GM21825 (cell line): ENCODE results near the gene ACACA.

Experiments
- ATAC-seq: cut with Tn5 transposase; IDR thresholded peaks from one replicate; pipeline ENCODE4 v1.9.1; 2021; ENCODE audit warnings: mild to moderate bottlenecking, moderate library complexity; ENCODE audit not compliant: unreplicated experiment

The ACACA gene

DNA sequence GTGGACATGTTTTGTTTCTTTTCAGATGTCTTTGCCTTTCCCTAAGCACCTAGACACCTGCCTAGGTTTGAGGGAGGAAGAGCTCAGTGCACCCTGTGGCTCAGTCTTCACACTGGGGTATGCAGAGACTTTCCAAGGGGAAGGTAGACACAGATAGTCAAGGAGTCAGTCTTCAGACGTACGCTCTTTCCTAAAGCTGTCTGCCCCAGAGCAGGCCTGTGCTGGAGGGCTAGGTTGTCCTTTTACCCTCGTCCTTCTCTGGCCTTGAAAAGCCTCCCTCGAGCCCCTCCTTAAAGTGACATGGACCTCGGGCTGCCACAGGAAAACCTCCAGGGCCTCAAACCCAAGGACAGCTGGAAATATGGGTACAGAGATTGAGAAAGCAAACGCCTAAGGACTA is 354.2 kb downstream of the ACACA start:
- no peak for ATAC-seq

DNA sequence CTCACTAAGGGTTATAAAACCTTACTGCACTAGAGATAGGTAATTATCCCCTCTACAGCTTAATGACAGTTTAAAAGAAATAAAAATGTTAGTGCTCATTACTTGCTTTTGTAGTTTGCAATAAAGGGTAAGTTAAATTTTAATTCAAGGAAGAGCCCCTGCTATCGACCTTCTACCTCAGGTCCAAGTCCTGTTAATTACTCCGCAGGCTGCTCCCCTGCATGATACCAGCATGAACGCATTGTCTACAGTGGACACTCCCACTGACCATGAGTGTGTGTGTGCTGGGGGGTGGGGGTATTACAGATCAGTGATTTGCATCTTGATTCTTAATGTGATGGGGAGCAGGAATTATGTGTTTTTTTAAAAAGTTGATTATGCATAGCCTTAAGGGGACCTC is 354.8 kb downstream of the ACACA start:
- no peak for ATAC-seq

DNA sequence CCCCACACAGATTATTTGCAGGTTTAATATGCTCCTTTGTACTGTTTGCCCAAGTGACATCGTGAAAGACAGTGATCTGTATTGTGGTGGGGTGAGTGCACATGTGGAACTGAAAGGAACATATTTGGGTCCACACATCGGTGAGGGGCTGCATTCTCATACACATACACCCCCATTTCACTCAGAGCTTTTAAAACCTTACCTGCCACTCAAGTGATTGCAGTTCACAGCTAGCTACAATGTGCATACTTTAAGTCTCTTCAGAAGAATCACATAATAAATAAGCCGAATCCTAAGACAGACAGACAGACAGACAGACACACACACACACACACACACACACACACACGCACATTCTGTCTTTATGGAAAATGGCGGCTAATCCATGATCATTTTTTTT is 355.3 kb downstream of the ACACA start:
- no peak for ATAC-seq

DNA sequence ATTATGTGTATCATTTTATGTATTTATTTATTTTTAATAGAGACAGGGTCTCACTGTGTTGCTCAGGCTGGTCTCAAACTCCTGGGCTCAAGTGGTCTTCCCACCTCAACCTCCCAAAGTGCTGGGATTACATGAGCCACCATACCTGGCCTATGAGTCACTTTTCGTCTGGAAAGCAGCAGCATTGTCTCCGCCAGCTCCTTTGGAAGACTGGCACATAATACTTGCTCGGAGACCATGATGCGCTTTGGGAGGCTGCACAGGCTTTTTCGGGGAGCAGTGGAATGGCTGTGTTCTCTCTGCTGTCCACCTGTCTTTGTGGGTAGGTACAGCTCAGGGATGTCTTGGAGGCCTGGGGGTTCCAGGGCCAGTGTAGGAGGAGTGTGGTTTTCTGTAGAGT is 355.7 kb downstream of the ACACA start:
- no peak for ATAC-seq

DNA sequence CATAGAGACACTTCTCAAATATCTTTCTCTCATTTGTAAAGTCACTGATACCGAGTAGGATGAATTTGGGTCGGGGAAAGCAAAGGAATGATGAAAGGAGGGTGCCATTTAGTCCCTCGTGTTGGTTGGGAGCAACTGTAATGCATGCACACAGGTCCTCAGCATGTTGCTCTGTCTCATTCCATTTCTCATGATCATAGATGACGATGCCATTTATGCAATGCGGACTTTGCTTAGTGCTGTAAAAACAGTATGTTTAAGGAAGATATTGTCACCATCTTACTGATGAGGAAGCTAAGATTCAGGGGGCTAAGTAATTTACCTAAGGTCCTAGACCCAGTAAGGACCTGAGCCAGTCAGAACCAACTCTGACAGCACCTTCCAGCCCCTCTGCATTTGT is 357.8 kb downstream of the ACACA start:
- no peak for ATAC-seq

DNA sequence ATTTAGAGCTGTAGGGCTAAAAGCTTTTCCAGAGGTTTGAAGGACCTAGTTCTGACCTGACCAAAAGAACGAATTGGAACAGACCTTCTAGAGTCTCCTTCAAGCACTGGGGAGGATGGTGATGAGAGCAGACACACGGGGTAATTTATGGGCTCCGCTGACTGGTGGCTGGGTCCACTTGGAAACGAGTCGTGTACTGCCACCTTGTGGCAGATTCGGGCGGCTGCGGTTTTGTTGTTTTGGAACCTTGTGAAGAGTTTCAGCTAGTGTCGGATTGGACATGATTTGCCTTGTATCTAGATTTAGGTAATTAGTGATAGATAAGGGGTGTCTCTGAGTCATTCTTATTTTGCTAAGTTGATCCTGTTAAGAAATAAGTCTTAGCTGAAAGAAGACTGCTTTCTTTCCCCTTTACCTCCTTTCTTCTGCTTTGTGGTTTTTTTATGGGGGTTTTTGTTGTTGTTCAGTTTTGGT is 359.0 kb downstream of the ACACA start:
- no peak for ATAC-seq

DNA sequence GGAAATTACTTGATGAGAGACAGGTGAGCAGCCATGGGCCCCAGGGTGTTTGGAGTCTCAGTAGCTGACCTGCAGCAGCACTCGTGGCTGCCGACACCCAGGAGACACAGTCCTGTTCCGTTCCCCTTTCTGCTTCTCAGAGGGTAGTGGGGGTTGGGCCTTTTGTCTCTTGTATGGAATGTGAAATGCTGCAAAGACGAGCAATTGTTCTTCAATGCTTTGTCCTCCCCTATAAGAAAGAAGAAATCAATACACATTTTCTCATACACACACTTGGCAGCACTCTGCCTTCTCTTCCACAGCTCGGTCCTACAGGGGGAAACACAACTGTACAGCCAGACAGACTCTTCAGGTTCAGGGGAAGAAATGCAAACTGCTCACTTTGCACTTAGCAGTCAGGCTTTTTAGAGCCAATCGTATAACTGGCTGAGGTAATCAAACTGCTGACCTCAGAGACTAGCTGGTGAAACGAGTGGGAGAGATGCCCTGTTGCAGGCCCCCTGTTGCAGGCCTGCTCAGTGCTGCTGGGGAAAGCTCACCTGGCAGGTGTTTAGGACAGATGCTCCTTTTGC is 361.2 kb downstream of the ACACA start:
- ATAC-seq = no peak

DNA sequence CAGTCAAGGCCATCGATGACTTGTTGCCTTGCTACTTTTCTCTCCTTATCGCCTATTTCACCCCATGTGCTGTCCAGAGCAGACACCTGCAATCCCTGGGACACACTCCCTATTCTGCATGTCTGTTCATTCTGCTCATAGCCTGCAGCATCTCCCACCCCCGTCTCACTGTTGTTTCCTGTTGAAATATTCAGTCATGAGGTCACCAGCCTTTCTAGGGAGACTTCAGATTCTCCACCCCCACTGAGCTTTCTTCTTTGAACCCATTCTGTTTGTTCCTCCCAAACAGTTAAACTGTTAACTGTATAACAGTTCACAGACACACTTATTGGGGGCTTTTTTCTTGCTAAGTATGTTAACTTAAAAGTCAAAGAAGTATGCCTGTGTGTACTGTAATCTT is 363.4 kb downstream of the ACACA start:
- no peak for ATAC-seq

DNA sequence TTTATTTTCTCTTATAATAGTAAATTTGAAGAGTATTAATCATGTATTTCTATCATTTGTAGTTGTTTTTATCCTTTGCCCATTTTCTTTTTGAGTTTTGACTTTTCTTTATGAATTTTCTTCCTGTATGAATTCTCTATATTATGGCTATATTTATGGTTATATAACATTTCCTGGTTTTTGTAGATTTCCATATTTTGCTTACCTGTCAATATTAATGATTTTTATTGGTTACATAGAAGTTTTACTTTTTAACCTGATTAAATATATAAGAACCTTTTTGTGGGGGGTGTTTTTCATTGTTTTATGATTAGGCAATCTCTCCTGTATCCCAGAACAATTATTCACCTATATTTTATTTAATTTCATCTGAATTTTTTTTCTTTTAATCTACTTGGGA is 364.7 kb downstream of the ACACA start:
- no peak for ATAC-seq

DNA sequence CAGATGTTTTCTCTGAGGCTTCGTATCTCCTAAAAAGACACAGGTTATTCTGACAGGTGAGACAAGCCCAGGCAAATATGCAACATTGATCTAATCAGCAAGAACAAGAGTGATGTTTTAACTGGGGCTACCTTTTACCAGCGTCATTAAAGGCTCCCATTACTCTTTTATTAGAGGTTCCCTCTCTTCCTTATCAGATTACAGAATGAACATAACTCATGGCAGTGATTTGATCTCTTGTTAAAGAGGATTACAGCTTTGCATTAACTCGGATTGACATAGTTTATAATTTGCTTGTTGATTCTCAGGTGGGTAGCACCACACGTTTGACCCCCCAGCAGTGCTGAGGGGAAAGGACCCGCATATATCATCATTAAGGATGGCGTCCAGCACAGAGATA is 367.4 kb downstream of the ACACA start:
- no peak for ATAC-seq

DNA sequence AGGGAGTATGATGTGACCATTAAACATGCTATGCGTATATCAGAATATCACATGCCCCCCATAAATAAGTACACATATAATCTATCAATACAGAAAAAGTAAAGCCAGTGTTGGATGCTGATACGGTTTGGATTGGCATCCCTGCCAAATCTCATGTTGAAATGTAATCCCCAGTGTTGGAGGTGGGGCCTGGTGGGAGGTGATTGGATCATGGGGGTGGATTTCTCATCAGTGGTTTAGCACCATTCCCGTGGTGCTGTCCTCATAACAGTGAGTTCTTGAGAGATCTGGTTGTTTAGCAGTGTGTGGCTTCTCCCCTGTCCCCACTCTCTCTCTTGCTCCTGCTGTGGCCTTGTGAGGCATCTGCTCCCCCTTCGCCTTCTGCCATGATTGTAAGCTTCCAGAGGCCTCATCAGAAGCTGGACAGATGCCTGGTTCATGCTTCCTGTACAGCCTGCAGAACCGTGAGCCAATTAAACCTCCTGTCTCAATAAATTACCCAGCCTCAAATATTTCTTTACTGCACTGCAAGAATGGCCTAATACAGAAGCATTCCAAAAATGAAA is 369.0 kb downstream of the ACACA start:
- ATAC-seq = no peak
